GM13976 (cell line): ENCODE results near the gene SYK.

Experiments
- DNase-seq: peaks from one replicate; pipeline ENCODE4 v3.0.0; 2012; ENCODE audit warnings: low spot score
- in situ Hi-C: fragments of 300-500 bp; cut with MboI; formaldehyde crosslinking; loops from one replicate; pipeline ENCODE4 v1.12.0; 2022; ENCODE audit warnings: low sequenced_read_pairs, mixed read lengths, inconsistent platforms; ENCODE audit not compliant: unreplicated experiment
- TF ChIP-seq, protein P1 (sequence below): IDR thresholded peaks from 2 replicates; pipeline ENCODE4 v1.5.1; 2012; ENCODE audit warnings: borderline replicate concordance, mild to moderate bottlenecking; ENCODE audit not compliant: insufficient read depth; ENCODE audit errors: extremely low read depth, missing control alignments, control extremely low read depth

Gene SYK

DNA sequence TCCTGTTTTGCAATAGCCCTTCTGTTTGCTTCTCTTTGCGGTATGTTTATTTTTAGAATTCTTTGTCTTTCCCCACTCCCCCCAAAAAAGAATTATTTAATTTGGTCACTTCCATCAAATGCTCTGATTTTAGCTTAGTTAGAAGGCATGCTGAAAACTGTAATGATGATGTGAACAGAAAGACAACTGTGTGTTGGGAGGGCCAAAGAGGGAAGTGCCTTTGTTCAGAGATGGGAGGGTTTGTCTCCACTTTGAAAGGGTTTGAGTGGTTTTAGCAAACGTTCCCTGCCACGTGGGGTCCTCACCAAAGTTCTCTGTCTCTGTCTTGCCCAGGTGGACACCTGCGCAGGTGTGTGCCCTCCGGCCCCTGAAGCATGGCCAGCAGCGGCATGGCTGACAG, 41.9 kb downstream of the SYK start:
- DNase-seq, result no peak
- in situ Hi-C loops, result no loop called here
- TF ChIP-seq, protein P1, sequence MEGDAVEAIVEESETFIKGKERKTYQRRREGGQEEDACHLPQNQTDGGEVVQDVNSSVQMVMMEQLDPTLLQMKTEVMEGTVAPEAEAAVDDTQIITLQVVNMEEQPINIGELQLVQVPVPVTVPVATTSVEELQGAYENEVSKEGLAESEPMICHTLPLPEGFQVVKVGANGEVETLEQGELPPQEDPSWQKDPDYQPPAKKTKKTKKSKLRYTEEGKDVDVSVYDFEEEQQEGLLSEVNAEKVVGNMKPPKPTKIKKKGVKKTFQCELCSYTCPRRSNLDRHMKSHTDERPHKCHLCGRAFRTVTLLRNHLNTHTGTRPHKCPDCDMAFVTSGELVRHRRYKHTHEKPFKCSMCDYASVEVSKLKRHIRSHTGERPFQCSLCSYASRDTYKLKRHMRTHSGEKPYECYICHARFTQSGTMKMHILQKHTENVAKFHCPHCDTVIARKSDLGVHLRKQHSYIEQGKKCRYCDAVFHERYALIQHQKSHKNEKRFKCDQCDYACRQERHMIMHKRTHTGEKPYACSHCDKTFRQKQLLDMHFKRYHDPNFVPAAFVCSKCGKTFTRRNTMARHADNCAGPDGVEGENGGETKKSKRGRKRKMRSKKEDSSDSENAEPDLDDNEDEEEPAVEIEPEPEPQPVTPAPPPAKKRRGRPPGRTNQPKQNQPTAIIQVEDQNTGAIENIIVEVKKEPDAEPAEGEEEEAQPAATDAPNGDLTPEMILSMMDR, result no peak

DNA sequence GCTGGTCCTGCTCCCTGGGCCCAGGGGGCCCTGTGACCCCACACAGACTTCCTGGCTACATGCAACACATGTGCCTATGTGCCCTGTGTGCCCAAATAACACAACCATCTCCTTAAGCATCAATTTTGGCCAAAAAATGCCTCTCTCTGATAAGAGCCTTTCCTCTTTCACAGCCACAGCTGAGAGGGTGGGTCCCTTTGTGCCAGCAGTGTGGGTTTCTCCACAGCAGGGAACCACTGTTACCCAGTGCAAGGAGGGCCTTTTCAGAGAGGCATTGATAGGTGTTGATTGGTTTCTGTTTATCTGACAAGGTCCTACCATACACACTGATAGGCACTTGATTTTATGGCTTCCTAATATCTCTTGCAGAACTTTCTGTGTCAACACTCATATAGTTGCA, 42.7 kb downstream of the SYK start:
- in situ Hi-C loops, result no loop called here
- DNase-seq, result no peak
- TF ChIP-seq, protein P1, result no peak

DNA sequence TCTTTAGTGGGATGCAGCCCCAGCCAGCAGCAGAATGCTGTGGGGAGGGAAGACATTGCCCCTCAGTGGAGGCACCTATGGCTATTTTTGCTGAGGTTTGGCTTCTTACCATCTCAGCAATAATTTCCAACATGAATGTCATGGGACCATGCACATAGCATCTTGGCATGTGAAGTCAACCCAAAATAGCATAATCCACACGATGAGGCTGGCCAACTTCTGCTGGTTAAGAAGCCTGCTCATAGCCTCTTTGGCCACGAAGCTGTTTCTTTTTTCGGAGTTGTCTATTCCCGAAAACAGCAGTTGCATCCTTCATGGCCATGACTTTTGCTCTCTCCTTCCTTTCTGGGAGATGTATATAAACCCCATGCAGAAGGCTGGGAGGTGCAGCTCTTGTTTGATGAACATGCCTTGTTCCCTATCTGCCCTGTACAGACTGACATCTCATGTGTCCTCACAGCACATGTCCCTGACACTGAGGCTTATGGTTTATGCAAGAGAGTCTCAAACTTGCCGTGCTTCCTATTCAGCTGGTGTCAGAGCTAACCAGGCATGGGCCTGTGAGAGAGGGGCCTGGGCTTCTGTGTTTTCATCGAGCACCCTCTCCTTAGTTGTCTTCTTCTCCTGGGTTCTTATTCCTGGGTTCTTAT, 45.3 kb downstream of the SYK start:
- TF ChIP-seq, protein P1, result no peak
- DNase-seq, result no peak
- in situ Hi-C loops, result no loop called here

DNA sequence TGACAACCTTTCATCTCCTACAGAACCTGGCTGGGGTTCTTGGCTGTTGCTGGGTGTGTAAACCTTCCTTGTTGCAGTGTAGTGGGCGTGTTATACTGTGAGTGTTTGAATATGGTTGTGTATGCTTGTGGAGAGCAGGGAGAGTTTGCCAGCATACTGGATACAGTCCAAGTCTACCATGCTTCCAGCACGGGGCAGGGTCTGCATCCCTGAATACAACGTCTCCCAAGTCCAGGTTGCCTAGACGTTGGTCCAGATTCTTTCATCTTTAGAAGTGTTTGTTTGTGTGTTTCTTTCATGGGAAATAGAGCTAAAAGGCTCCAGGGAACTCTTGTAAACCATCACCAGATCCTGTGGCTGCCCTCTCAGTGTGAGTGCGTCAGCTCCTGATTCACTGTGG, 46.4 kb downstream of the SYK start:
- in situ Hi-C loops, result no loop called here
- DNase-seq, result no peak
- TF ChIP-seq, protein P1, result no peak

DNA sequence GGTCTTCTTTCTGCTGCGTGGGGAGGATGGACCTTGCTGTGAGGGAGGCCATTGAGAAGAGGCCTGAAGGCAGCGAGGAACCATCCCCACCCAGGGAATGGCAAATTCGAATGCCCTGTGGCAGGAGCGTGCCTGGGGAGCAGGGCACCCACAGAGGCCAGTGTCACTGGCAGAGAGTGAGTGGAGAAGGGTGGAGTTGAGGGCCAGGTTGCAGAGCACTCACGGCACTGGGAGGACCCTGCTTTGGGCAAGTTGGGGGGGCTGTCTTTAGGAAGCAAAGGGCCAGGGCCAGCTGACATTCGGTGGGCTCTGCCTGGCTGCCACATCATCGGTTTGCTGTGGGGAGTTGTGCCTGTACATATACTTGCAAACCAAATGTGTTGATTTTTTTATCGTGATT, 47.2 kb downstream of the SYK start:
- TF ChIP-seq, protein P1, result no peak
- in situ Hi-C loops, result no loop called here
- DNase-seq, result no peak

DNA sequence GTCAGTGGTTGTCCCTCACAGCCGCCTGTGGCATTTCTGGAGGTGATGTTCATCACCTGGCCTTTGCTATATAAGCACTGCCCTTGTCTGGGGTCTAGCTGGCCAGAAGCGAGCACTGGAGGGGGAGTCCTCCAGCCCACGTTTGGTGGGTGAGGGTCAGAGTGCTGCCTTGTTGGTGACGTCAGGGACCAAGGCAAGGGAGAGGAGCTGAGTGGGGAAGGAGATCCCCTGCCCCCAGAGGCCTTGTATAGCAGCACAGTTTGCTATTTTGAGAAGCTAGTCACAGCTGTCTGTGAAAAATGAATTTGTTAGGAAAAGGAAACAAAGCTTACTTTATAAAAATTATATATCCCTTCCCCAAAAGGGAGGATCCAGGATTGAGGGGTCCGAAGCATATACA, 49.8 kb downstream of the SYK start:
- in situ Hi-C loops, result loop anchor here (25.0 kb wide), 2 partner anchors 614 to 714 kb away; no protein-coding TSS in a partner anchor
- TF ChIP-seq, protein P1, result no peak
- no peak for DNase-seq
